OCI-LY7 (cell line): ENCODE measurements around the gene KCNH1. TPM values are rescaled to one million over a fixed set of nuclear protein-coding genes. Genes with fewer than 3 reads are reported as not detected.

Source experiments
- BruUV-seq: library from RNA; stranded (reverse); fragments of 400-500 nt; replicated peaks from 2 replicates; lab custom pipeline; 2021; lab: Mats Ljungman, UMichigan
- CTCF ChIA-PET: fragments of 300-600 bp; sonication (Branson Sonifier 250); formaldehyde crosslinking; loops from one replicate; lab custom pipeline; 2022; ENCODE audit warnings: antibody characterized with exemption; ENCODE audit not compliant: unreplicated experiment; lab: Charles Lee
- POLR2A ChIA-PET: fragments of 300-600 bp; sonication (Branson Sonifier 250); formaldehyde crosslinking; loops from one replicate; lab custom pipeline; 2022; ENCODE audit warnings: antibody characterized with exemption; lab: Charles Lee
- DNase-seq: peaks from one replicate; pipeline ENCODE4 v3.0.0-alpha.2; 2015; ENCODE audit warnings: low spot score
- H2AFZ ChIP-seq: fragments of 200-600 bp; sonication (generic), shearing (Covaris generic); 2 replicates; pipeline ENCODE4 v1.6.1; 2014; ENCODE audit warnings: mild to moderate bottlenecking, antibody characterized with exemption, low read length, moderate library complexity
- H3K27ac ChIP-seq: fragments of 200-600 bp; sonication (generic); 2 replicates; pipeline ENCODE4 v1.5.1; 2014; ENCODE audit warnings: mixed run types, low read depth, mild to moderate bottlenecking, moderate library complexity, low read length, inconsistent platforms; ENCODE audit not compliant: poor library complexity, severe bottlenecking
- H3K36me3 ChIP-seq: fragments of 200-600 bp; sonication (generic); 2 replicates; pipeline ENCODE4 v1.6.1; 2014; ENCODE audit warnings: mild to moderate bottlenecking, antibody characterized with exemption, low read length, moderate library complexity, mixed read lengths; ENCODE audit not compliant: insufficient read depth
- H3K4me1 ChIP-seq: fragments of 200-600 bp; sonication (generic); 2 replicates; pipeline ENCODE4 v1.5.1; 2014; ENCODE audit warnings: mild to moderate bottlenecking, low read length; ENCODE audit not compliant: insufficient read depth, poor library complexity, severe bottlenecking
- H3K4me2 ChIP-seq: fragments of 200-600 bp; sonication (generic); 2 replicates; pipeline ENCODE4 v1.6.1; 2014; ENCODE audit warnings: mild to moderate bottlenecking, low read length
- H3K4me3 ChIP-seq: fragments of 200-600 bp; sonication (generic); 2 replicates; pipeline ENCODE4 v1.5.1; 2014; ENCODE audit warnings: mild to moderate bottlenecking, low read depth, low read length; ENCODE audit not compliant: poor library complexity, severe bottlenecking
- H3K79me2 ChIP-seq: fragments of 200-600 bp; sonication (generic); 2 replicates; pipeline ENCODE4 v1.6.1; 2016; ENCODE audit warnings: low read depth, mild to moderate bottlenecking, low read length, moderate library complexity, mixed read lengths; ENCODE audit not compliant: insufficient read depth
- H3K9me2 ChIP-seq: fragments of 200-600 bp; sonication (generic); 2 replicates; pipeline ENCODE4 v1.6.1; 2016; ENCODE audit warnings: mild to moderate bottlenecking, low read length, mixed read lengths; ENCODE audit not compliant: insufficient read depth
- H3K9me3 ChIP-seq: fragments of 200-600 bp; sonication (generic); 2 replicates; pipeline ENCODE4 v1.6.1; 2014; ENCODE audit warnings: mild to moderate bottlenecking, mixed run types, low read length, mixed read lengths
- H4K20me1 ChIP-seq: fragments of 200-600 bp; sonication (generic); 2 replicates; pipeline ENCODE4 v1.6.1; 2014; ENCODE audit warnings: mild to moderate bottlenecking, antibody characterized with exemption, low read length, moderate library complexity, mixed read lengths; ENCODE audit not compliant: insufficient read depth
- EZH2phosphoT487 ChIP-seq: fragments of 200-600 bp; sonication (generic); IDR thresholded peaks from 2 replicates; pipeline ENCODE4 v1.6.1; 2018; ENCODE audit warnings: low read depth, borderline replicate concordance, mild to moderate bottlenecking, mixed run types, antibody characterized with exemption, low read length, moderate library complexity, mixed read lengths
- intact Hi-C: fragments of 100-400 bp; cut with micrococcal nuclease; formaldehyde crosslinking; loops from one replicate; pipeline ENCODE4 v1.10.0; 2022; ENCODE audit not compliant: unreplicated experiment
- total RNA-seq, 2 experiments: library from RNA; depleted of rRNA in 1 of 2; stranded (reverse); fragments of >200 nt in 1 of 2; shearing (Covaris generic) in 1 of 2; gene quantifications; 2 replicates each; pipeline ENCODE4 v1.2.3, GENCODE V29; 2014 to 2022
- TF ChIP-seq, protein P1 (sequence below): fragments of 200-600 bp; sonication (generic); conservative IDR thresholded peaks from 2 replicates; pipeline ENCODE4 v1.5.1; 2014; ENCODE audit warnings: mild to moderate bottlenecking, antibody characterized with exemption, low read length, moderate library complexity, mixed read lengths

The KCNH1 gene
- total RNA-seq, 2 experiments from 2014 or later, result not detected

GRCh38 chr1:210822241-210822640, 311.7 kb downstream of the KCNH1 start:
- no peak for TF ChIP-seq EZH2phosphoT487
- TF ChIP-seq, protein P1, sequence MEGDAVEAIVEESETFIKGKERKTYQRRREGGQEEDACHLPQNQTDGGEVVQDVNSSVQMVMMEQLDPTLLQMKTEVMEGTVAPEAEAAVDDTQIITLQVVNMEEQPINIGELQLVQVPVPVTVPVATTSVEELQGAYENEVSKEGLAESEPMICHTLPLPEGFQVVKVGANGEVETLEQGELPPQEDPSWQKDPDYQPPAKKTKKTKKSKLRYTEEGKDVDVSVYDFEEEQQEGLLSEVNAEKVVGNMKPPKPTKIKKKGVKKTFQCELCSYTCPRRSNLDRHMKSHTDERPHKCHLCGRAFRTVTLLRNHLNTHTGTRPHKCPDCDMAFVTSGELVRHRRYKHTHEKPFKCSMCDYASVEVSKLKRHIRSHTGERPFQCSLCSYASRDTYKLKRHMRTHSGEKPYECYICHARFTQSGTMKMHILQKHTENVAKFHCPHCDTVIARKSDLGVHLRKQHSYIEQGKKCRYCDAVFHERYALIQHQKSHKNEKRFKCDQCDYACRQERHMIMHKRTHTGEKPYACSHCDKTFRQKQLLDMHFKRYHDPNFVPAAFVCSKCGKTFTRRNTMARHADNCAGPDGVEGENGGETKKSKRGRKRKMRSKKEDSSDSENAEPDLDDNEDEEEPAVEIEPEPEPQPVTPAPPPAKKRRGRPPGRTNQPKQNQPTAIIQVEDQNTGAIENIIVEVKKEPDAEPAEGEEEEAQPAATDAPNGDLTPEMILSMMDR, result no peak
- no peaks in the 10 kb centered on the region for H3K79me2 ChIP-seq
- intact Hi-C loops, result no loop called here
- H3K36me3 ChIP-seq, result no peaks in the 10 kb centered on the region
- CTCF ChIA-PET, result no interaction called here
- no peak for DNase-seq
- POLR2A ChIA-PET, result no interaction called here
- no peaks in the 10 kb centered on the region for H3K9me3 ChIP-seq
- H3K4me2 ChIP-seq, result no peak overlapping the region
- BruUV-seq, result no TSS peak
- H2AFZ ChIP-seq, result no peak overlapping the region
- no peaks in the 10 kb centered on the region for H3K9me2 ChIP-seq
- H4K20me1 ChIP-seq, result no peaks in the 10 kb centered on the region
- no peak overlapping the region for H3K4me3 ChIP-seq
- no peaks in the 10 kb centered on the region for H3K4me1 ChIP-seq
- no peak overlapping the region for H3K27ac ChIP-seq

DNA sequence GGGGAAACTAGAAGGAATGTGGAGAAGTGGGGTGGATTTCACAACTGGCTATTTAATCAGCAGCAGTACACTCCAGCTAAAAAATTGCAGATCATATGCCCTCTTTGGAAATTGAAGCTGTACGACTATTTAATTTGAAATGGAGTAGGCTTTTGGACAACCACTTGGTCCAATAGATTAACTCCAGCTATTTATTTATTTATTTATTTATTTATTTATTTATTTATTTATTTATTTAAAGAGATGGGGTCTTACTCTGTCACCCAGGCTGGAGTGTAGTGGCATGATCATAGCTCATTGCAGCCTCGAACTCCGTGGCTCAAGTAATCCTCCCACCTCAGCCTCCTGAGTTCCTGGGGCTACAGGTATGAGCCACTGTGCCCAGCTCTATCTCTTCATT, 312.3 kb downstream of the KCNH1 start:
- Histone ChIP-seq H3K4me1 (no peaks in the 10 kb centered on the region), H3K4me2 (no peak overlapping the region), H3K9me2 (no peaks in the 10 kb centered on the region), H3K36me3 (no peaks in the 10 kb centered on the region), H3K9me3 (no peaks in the 10 kb centered on the region), H3K4me3 (no peak overlapping the region), H2AFZ (no peak overlapping the region), H4K20me1 (no peaks in the 10 kb centered on the region), H3K27ac (no peak overlapping the region), H3K79me2 (no peaks in the 10 kb centered on the region)
- intact Hi-C loops, result no loop called here
- DNase-seq, result no peak
- ChIA-PET POLR2A (interaction anchor here (0.6 kb wide), 1 partner anchor 851 kb away, joined by 4 read pairs; no protein-coding TSS in a partner anchor), CTCF (no interaction called here)
- BruUV-seq, result no TSS peak
- TF ChIP-seq EZH2phosphoT487, result no peak
- TF ChIP-seq, protein P1, result no peak

DNA sequence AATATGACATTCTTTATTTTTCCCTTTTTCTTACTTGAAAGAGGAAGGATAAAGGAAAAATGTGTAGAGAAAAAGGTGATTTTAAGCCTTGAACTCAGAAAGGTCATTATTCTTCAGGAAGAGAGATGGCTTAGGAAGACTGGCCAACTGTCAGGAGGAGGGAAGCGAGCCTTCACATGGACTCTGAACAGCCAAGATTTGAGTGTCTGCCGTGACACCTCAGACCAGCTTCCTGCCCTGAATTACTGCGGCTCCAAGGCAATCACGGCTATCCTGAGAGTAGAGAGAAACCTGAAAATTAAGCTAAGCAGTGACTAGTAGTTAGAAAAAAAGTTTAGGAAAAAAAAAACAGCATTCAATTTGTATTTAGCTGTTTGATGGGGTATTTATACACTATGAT, 314.7 kb downstream of the KCNH1 start:
- Histone ChIP-seq H2AFZ (no peak overlapping the region), H3K36me3 (no peaks in the 10 kb centered on the region), H3K4me2 (no peak overlapping the region), H3K9me3 (no peaks in the 10 kb centered on the region), H3K4me3 (no peak overlapping the region), H3K79me2 (no peaks in the 10 kb centered on the region), H3K9me2 (no peaks in the 10 kb centered on the region), H3K27ac (no peak overlapping the region), H3K4me1 (no peaks in the 10 kb centered on the region), H4K20me1 (no peaks in the 10 kb centered on the region)
- ChIA-PET CTCF (no interaction called here), POLR2A (no interaction called here)
- no TSS peak for BruUV-seq
- no peak for DNase-seq
- TF ChIP-seq, protein P1, result no peak
- TF ChIP-seq EZH2phosphoT487, result no peak
- intact Hi-C loops, result no loop called here
